ENCODE results near the gene RPS21. TPM values are rescaled to one million over a fixed set of nuclear protein-coding genes. Genes with fewer than 3 reads are reported as not detected.
A peak's percentile ranks its signal among the peaks of the same experiment; 100 is the strongest.

The RPS21 gene
- total and polyA plus RNA-seq, 2 of the 4 experiments (the other 2 are of a cell fraction), result 2,710 to 4,298 TPM

- TF ChIP-seq USF2 (IDR thresholded peaks at IDR 0.05; ENCODE audit: low read depth, low read length) (peak; percentile 4; the same call in 1 of the 2 replicates), MXI1 (IDR thresholded peaks at IDR 0.05; ENCODE audit: borderline replicate concordance, low read depth, low read length) (no peak)
These were observed 18.4 kb downstream of the RPS21 start (continued) for GRCh38 chr20:62405108-62405980.

GRCh38 chr20:62405981-62406513 lies 19.1 kb downstream of the RPS21 start:
- peaks cover 6% of the 10 kb centered on the region; the same call in 1 of the 2 replicates for H3K4me1 ChIP-seq (ENCODE audit: control insufficient read depth, insufficient read depth, low read length)
- H4K91ac ChIP-seq (ENCODE audit: insufficient read depth, low read depth, low read length), result no peak overlapping the region
- no peaks in the 10 kb centered on the region; the same call in 1 of the 2 replicates for H3K36me3 ChIP-seq (ENCODE audit: control insufficient read depth, insufficient read depth, low read length)
- no peak overlapping the region for H3K4me3 ChIP-seq (ENCODE audit: insufficient read depth, low read depth, low read length)
- POLR2A ChIA-PET (ENCODE audit: unreplicated experiment), result no interaction called here
- peak overlapping the region; percentile 19 for H2AFZ ChIP-seq (replicated peaks; ENCODE audit: low read length, poor library complexity)
- peaks cover 10 to 17% of the 10 kb centered on the region in 2 experiments; a peak in 2 of 4 replicates for H3K79me1 ChIP-seq (ENCODE audit: low read depth in 1 of 2, low read length in 2 of 2)
- no TSS peak for BruUV-seq (replicated peaks)
- no peak overlapping the region for H2BK20ac ChIP-seq (ENCODE audit: low read depth, low read length)
- H3K23ac ChIP-seq (ENCODE audit: low read depth, low read length), result no peak overlapping the region
- H2BK5ac ChIP-seq (ENCODE audit: low read depth, low read length, poor library complexity, severe bottlenecking), result no peak overlapping the region
- peak overlapping the region; percentile 64; the same call in 1 of the 2 replicates for H3K9ac ChIP-seq (ENCODE audit: low read depth, low read length)
- intact Hi-C loops (cut with micrococcal nuclease) (loop anchor here (1.0 kb wide), 1 partner anchor 104 kb away; the partner anchor contains the start of gene ADRM1), in situ Hi-C loops (cut with MboI; ENCODE audit: low sequenced_read_pairs) (no loop called here), dilution Hi-C loops (cut with HindIII; ENCODE audit: low sequenced_read_pairs, unreplicated experiment) (no loop called here)
- H3K9me3 ChIP-seq (ENCODE audit: control insufficient read depth, insufficient read depth, low read length), result no peaks in the 10 kb centered on the region
- no peak overlapping the region for H2BK120ac ChIP-seq (ENCODE audit: low read depth, low read length)
- no peak overlapping the region; the same call in 1 of the 2 replicates for H3K27ac ChIP-seq (ENCODE audit: insufficient read depth, low read length)
- no peak overlapping the region for H2AK5ac ChIP-seq (ENCODE audit: low read depth, low read length)
- DNase-seq (no peak), ATAC-seq (ENCODE audit: low read depth) (no peak)
- no peak overlapping the region for H2BK15ac ChIP-seq (ENCODE audit: low read depth, low read length)
- WGBS, 2 experiments (ENCODE audit: extremely low coverage in 2 of 2, insufficient read length in 1 of 2), result 46% methylated on average over 2 of the region's 10 CpGs; no CpG with 5 or more reads in 1 of the 2 experiments
- H3K27me3 ChIP-seq (ENCODE audit: control insufficient read depth, insufficient read depth, low read length), result peaks cover 8% of the 10 kb centered on the region; the same call in 1 of the 2 replicates
- H4K8ac ChIP-seq (ENCODE audit: low read depth in 2 of 2, low read length in 2 of 2), result no peak overlapping the region
- peak overlapping the region; percentile 87 for H2AK9ac ChIP-seq (replicated peaks; ENCODE audit: low read depth, low read length, poor library complexity)
- no peaks in the 10 kb centered on the region for H3K9me1 ChIP-seq (ENCODE audit: insufficient read depth, low read length)
- H3K18ac ChIP-seq (ENCODE audit: low read depth, low read length), result no peak overlapping the region
- no peak overlapping the region for H3K4ac ChIP-seq (ENCODE audit: low read depth, low read length)
- no peak overlapping the region for H4K5ac ChIP-seq (ENCODE audit: low read depth, low read length)
- H3K14ac ChIP-seq (replicated peaks; ENCODE audit: low read depth, low read length), result no peak overlapping the region
- CTCF ChIA-PET, result no interaction called here
- peak overlapping the region; percentile 95 for H3K4me2 ChIP-seq (ENCODE audit: low read depth, low read length)
- no peak overlapping the region for H3K56ac ChIP-seq (ENCODE audit: extremely low read depth, insufficient read depth, low read length)
- H4K20me1 ChIP-seq (ENCODE audit: insufficient read depth, low read length), result peaks cover 5% of the 10 kb centered on the region; the same call in 1 of the 2 replicates
- TF ChIP-seq NFE2L2 (IDR thresholded peaks at IDR 0.05; ENCODE audit: low read depth, low read length) (no peak), MXI1 (IDR thresholded peaks at IDR 0.05; ENCODE audit: borderline replicate concordance, low read depth, low read length) (no peak), POLR2A (IDR thresholded peaks at IDR 0.05; ENCODE audit: low read depth, low read length) (no peak), BHLHE40 (IDR thresholded peaks at IDR 0.05; ENCODE audit: low read depth, low read length) (no peak), CEBPB (IDR thresholded peaks at IDR 0.05; ENCODE audit: low read depth, low read length) (no peak), FOS (IDR thresholded peaks at IDR 0.05; ENCODE audit: low read depth, low read length) (no peak), MAZ (IDR thresholded peaks at IDR 0.05; ENCODE audit: borderline replicate concordance, low read depth, low read length) (no peak), CTCF (conservative IDR thresholded peaks at IDR 0.05; ENCODE audit: low read depth, low read length) (no peak), ELK1 (IDR thresholded peaks at IDR 0.05; ENCODE audit: borderline replicate concordance, low read depth, low read length) (no peak)

Measured in IMR-90 (cell line).